HepG2 (cell line): ENCODE data around the gene BAIAP2L2. TPM values are rescaled to one million over a fixed set of nuclear protein-coding genes. Genes with fewer than 3 reads are reported as not detected.

ENCODE experiments used
- AGO2 ChIP-seq: fragments of 200-400 bp; formaldehyde crosslinking; optimal IDR thresholded peaks from 2 replicates; pipeline ENCODE3; 2017; ENCODE audit warnings: mild to moderate bottlenecking, low read depth, low read length, moderate library complexity
- AKNA ChIP-seq: sonication (generic); formaldehyde crosslinking; IDR thresholded peaks from 2 replicates; pipeline ENCODE4 v1.4.0; 2020; ENCODE audit warnings: missing genetic modification reagents, borderline replicate concordance
- CTCF ChIP-seq: sonication (generic); formaldehyde crosslinking; IDR thresholded peaks from 2 replicates; pipeline ENCODE4 v1.5.0; 2020; ENCODE audit warnings: mild to moderate bottlenecking, missing genetic modification reagents, moderate library complexity
- KDM3A ChIP-seq: IDR thresholded peaks from 2 replicates; pipeline ENCODE4 v1.6.1; 2018; ENCODE audit warnings: low read depth, missing compliant biosample characterization
- SMC3 ChIP-seq: IDR thresholded peaks from 2 replicates; pipeline ENCODE4 v1.6.1; 2011; ENCODE audit warnings: low read length, improper control_type of control experiment
- TEAD3 ChIP-seq: optimal IDR thresholded peaks from 2 replicates; pipeline ENCODE3; 2016; ENCODE audit warnings: borderline replicate concordance
- UBTF ChIP-seq: sonication (generic); formaldehyde crosslinking; IDR thresholded peaks from 2 replicates; pipeline ENCODE4 v1.4.0; 2020; ENCODE audit warnings: mild to moderate bottlenecking, missing genetic modification reagents
- ZBTB14 ChIP-seq: sonication (generic); formaldehyde crosslinking; IDR thresholded peaks from 2 replicates; pipeline ENCODE4 v1.4.0; 2020; ENCODE audit warnings: missing genetic modification reagents
- ZBTB20 ChIP-seq: sonication (generic); formaldehyde crosslinking; IDR thresholded peaks from 2 replicates; pipeline ENCODE4 v1.8.1; 2023; ENCODE audit warnings: missing genetic modification reagents, low read depth, mild to moderate bottlenecking, borderline replicate concordance
- ZBTB33 ChIP-seq: sonication (generic); formaldehyde crosslinking; IDR thresholded peaks from 2 replicates; pipeline ENCODE4 v1.4.0; 2020; ENCODE audit warnings: missing genetic modification reagents
- ZNF205 ChIP-seq: IDR thresholded peaks from 2 replicates; pipeline ENCODE4 v1.6.1; 2018; ENCODE audit warnings: missing biosample characterization, missing genetic modification reagents
- ZNF503 ChIP-seq: sonication (generic); formaldehyde crosslinking; IDR thresholded peaks from 2 replicates; pipeline ENCODE4 v1.4.0; 2020; ENCODE audit warnings: missing genetic modification reagents
- ZNF792 ChIP-seq: IDR thresholded peaks from 2 replicates; pipeline ENCODE4 v1.6.1; 2016
- polyA plus RNA-seq, 8 experiments: library from polyadenylated mRNA; depleted of rRNA in 3 of 8; stranded (reverse) in 7 of 8; unstranded in 1 of 8; fragments of >200 nt; fragmentation: Illumina TruSeq in 4 of 8; extraction: Trizol in 4 of 8; gene quantifications; 2 replicates each; pipeline versions ENCODE4 v1.2.1 to v1.2.3, GENCODE V29; 2011 to 2016; ENCODE audit warnings: low read depth in 4 of 8, missing spikeins in 1 of 8, mixed read lengths in 1 of 8; ENCODE audit not compliant: insufficient read depth in 1 of 8
- total RNA-seq, 5 experiments: library from RNA; depleted of rRNA; stranded (reverse); fragments of >200 nt; fragmentation: Illumina TruSeq; extraction: Trizol; gene quantifications; 2 replicates each; pipeline ENCODE4 v1.2.3, GENCODE V29; 2016; ENCODE audit warnings: low read depth in 1 of 5

The BAIAP2L2 gene
- total and polyA plus RNA-seq, 2 of the 13 experiments (the other 11 are each of a cell fraction or from before 2014, with no cell fraction given), result 4.4 to 7.5 TPM

- TF ChIP-seq AGO2, result no peak
- TF ChIP-seq ZBTB20, result no peak
- no peak for TF ChIP-seq ZNF205 (CRISPR knock-in tag)
- TF ChIP-seq CTCF (CRISPR knock-in tag), result peak; percentile 92
- TF ChIP-seq SMC3, result peak; percentile 10; the same call in 1 of the 2 replicates
- TF ChIP-seq AKNA (CRISPR knock-in tag), result no peak
- TF ChIP-seq ZBTB33 (CRISPR knock-in tag), result peak; percentile 79
- TF ChIP-seq TEAD3 (CRISPR knock-in tag), result peak; percentile 37
- TF ChIP-seq ZNF792, result no peak
- no peak for TF ChIP-seq ZNF503
- 0 out of 2 replicates have a peak, but pooled peaks have one; percentile 19 for TF ChIP-seq UBTF (CRISPR knock-in tag)
- TF ChIP-seq KDM3A, result 0 out of 2 replicates have a peak, but pooled peaks have one; percentile 40
- TF ChIP-seq ZBTB14 (CRISPR knock-in tag), result no peak
These were observed 4.3 kb upstream of the BAIAP2L2 start (continued) for GRCh38 chr22:38114484-38115398.
